ENCODE results near the gene NMNAT2.
"Not testable (repeated sequence)": the region's sequence is repeated elsewhere in the genome, so short reads cannot be mapped to it uniquely, and the experiment has no call there.

NMNAT2 gene

DNA sequence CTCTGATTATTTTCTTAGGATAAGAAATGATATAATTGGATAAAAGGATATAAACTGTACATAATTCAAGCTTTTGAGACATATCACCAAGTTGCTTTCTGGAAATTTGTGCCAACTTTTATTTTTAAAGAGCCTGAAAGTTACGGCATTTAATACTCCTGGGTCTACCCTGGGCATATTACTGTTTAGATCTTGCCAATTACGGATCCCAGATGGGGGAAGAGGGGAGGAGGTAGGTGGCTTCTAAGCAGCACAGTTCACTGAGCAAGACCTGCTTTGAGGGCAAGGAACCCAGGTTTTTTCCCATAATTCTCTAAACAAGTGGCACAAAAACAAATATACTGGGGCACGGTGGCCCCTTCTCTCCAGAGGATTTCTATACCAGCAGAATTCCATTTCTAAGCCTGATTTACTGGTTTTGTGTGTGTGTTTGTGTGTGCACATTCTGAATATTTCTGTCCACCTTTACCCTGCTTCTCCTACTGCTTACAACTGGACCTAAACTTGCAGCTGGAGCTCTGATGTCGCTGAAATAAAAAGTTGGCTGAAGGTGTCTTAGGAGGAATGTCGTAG, 155.5 kb downstream of the NMNAT2 start:
- no peak for DNase-seq (ENCODE audit: low read depth)

- no peak for DNase-seq (ENCODE audit: low read depth)
Measured at GRCh38 chr1:183259924-183260323, 158.3 kb downstream of the NMNAT2 start.

- DNase-seq (ENCODE audit: low read depth): no peak
Measured at GRCh38 chr1:183255073-183255472, 163.1 kb downstream of the NMNAT2 start.

DNA sequence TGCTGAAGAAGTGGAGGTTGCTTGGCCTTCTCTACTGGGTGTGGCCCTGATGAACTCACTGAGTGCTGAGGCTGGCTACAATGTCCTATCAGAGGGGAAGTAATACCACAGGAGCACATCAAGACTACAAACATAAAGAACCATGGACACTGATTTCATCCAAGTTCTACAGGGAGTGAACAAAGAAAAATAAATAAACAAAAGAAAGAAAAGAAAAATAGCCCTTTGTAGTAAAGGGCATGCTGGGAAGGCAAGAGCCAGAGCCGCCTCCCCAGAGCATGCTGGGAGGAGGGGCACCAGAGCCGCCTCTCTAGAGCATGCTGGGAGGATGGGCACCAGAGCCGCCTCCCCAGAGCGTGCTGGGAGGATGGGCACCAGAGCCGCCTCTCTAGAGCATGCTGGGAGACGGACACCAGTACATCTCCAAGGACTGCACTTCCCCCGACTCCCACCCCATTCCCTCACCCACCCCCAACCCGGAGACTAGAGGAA, 166.2 kb downstream of the NMNAT2 start:
- DNase-seq (ENCODE audit: low read depth): no peak

- DNase-seq (ENCODE audit: low read depth): no peak
Measured at GRCh38 chr1:183251101-183251958, 166.8 kb downstream of the NMNAT2 start.

DNA sequence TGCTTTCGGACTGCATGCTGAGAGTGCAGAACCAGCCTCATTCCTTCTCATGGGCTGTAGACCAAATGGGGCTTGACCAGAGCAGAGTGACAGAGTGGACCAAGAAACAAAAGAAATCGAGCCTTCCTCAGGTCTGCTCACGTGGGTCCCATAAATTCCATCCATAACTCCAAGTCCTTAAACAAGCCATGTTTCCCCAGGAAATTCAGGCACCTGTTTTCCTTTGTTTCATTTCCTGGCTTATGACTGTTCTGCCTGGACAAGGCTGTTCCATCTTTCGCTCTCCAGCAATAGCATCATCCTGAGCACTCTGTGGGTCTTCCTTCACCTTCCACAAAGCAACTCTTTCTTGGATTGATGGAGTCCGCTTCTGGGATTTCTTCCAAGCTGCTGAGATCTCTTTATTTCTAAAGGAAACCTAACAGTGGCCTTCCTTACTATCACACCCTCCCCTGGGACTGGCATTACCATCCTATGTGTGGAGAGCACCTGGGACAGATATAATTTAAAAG, 168.2 kb downstream of the NMNAT2 start:
- no peak for DNase-seq (ENCODE audit: low read depth)

GRCh38 chr1:183248989-183249691, 169.0 kb downstream of the NMNAT2 start:
- DNase-seq (ENCODE audit: low read depth): no peak

- no peak for DNase-seq (ENCODE audit: low read depth)
Measured at GRCh38 chr1:183247931-183248330, 170.2 kb downstream of the NMNAT2 start.

- no peak for DNase-seq (ENCODE audit: low read depth)
Measured at GRCh38 chr1:183247484-183247883, 170.7 kb downstream of the NMNAT2 start.

DNA sequence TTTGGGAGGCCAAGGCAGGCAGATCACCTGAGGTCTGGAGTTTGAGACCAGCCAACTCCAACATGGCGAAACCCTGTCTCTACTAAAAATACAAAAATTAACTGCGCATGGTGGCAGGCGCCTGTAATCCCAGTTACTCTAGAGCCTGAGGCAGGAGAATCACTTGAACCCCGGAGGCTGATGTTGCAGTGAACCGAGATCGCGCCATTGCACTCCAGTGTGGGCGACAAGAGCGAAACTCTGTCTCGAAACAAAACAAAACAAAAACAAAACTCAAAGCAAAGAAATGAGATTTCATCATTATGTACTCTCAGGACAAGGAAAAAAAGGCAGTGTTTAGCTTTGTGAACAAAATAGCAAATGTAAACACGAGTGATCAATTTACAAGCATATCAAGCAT, 171.1 kb downstream of the NMNAT2 start:
- DNase-seq (ENCODE audit: low read depth): no peak

- no peak for DNase-seq (ENCODE audit: low read depth)
Measured at GRCh38 chr1:183246436-183246835, 171.7 kb downstream of the NMNAT2 start.

DNA sequence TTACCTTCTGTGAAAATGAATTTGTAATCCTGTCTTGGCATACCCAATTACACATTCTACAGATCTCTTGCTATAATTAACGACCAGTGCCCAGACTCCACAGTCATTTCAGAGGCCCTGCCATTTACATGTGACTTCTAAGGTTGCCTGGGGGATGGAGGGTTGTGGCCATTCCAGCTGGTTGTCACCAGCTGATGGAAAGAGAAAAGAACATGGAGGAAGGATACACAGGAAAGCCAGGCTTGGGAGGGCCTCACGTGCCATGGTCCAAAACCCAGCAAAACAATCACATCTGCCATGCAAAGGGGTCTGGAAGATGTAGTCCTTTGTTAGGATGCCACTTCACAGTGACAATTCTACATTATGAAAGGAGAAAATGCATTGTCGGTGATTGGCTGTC, 172.8 kb downstream of the NMNAT2 start:
- DNase-seq (ENCODE audit: low read depth): no peak

GRCh38 chr1:183244466-183244865, 173.7 kb downstream of the NMNAT2 start:
- no peak for DNase-seq (ENCODE audit: low read depth)

- no peak for DNase-seq (ENCODE audit: low read depth)
Measured at GRCh38 chr1:183243161-183244050, 174.8 kb downstream of the NMNAT2 start.

- DNase-seq (ENCODE audit: low read depth): no peak
Measured at GRCh38 chr1:183242556-183242955, 175.6 kb downstream of the NMNAT2 start.

- DNase-seq (ENCODE audit: low read depth): no peak
Measured at GRCh38 chr1:183241471-183241870, 176.7 kb downstream of the NMNAT2 start.

- DNase-seq (ENCODE audit: low read depth): not testable (repeated sequence)
Measured at GRCh38 chr1:183240853-183241252, 177.3 kb downstream of the NMNAT2 start.

DNA sequence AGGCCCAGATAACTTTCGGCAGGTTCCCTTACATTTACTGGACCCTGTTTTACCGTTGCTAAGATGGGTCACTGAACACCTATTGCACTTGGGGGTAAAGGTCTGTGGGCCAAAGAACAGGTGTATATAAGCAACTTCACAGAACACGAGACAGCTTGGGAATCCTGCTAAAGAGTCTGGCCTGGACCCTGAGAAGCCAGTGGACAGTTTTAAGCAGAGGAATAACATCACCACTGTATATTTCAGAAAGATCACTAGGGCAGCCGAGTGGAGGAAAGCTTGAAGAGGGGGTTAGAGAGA, 177.7 kb downstream of the NMNAT2 start:
- no peak for DNase-seq (ENCODE audit: low read depth)

DNA sequence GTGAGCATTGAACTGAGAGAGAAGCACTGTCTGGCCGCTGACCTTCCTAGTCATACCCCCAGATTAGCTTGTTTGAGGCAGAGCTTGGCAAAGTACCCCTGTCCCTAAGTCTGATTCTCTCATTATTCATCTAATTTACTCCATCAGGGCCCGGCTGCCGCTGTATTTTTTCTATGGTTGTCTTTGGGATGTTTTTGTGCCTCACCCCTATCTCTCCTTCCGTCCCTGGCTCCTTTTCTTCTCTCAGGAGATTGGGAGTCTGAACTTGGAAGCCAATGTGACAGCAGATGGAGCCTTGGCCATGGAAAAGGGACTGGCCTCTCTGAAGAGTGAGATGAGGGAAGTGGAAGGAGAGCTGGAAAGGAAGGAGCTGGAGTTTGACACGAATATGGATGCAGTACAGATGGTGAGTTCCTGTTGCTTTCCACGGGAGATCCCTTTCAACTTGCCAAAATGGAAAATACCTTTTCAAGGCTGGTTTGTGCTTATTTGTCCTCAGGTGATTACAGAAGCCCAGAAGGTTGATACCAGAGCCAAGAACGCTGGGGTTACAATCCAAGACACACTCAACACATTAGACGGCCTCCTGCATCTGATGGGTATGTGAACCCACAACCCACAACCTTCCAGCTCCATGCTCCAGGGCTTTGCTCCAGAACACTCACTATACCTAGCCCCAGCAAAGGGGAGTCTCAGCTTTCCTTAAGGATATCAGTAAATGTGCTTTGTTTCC, 178.2 kb downstream of the NMNAT2 start:
- DNase-seq (ENCODE audit: low read depth): no peak

DNA sequence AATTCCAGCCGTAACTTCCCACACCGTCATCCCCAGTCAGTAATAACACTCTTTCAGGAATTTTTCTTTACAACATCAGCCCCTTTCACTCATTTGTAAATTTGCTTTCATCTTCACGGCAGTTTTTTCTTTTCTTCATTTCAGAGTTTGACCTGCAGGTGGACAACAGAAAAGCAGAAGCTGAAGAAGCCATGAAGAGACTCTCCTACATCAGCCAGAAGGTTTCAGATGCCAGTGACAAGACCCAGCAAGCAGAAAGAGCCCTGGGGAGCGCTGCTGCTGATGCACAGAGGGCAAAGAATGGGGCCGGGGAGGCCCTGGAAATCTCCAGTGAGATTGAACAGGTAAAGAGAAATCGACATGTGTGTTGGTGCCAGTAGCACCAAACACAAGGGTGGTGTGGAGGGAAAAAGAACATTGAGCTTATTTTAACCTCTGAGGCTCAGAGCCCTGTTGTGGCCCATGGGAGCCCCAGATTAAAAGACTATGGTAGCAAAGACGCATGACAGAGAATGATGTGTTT, 178.9 kb downstream of the NMNAT2 start:
- DNase-seq (ENCODE audit: low read depth): no peak

DNA sequence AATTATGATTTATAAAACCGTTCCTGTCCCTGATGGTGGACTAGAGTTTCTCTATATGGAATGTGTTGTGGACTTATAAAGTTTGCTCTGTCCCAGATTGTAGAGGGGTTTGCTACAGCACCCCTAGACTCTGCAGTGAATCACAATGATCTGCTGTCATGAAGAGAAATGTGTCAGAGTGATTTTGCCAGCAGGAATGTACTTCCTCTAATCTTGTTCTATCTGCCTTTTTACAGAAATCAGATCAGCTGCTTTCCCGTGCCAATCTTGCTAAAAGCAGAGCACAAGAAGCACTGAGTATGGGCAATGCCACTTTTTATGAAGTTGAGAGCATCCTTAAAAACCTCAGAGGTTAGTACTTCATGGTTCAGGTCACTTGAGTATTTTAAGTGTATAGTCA, 180.1 kb downstream of the NMNAT2 start:
- DNase-seq (ENCODE audit: low read depth): no peak
